RWPE2 (cell line): ENCODE results near the gene PPEF1.

Experiments
- ATAC-seq: fragments of 200-7000 bp; cut with Tn5 transposase; 3 replicates; pipeline ENCODE4 v1.9.1; 2021; ENCODE audit warnings: low read depth
- DNase-seq: peaks from one replicate; pipeline ENCODE4 v3.0.0-alpha.2; 2020; ENCODE audit warnings: low spot score
- H3K27ac ChIP-seq: fragments of 450-650 bp; 2 replicates; pipeline ENCODE4 v1.5.1; 2017; ENCODE audit warnings: mild to moderate bottlenecking; ENCODE audit not compliant: poor library complexity, severe bottlenecking
- H3K27me3 ChIP-seq: fragments of 250-450 bp; sonication (Bioruptor Pico); 2 replicates; pipeline ENCODE4 v1.5.1; 2021; ENCODE audit warnings: mild to moderate bottlenecking, moderate library complexity; ENCODE audit not compliant: insufficient read depth, poor library complexity, severe bottlenecking
- H3K36me3 ChIP-seq: fragments of 250-450 bp; sonication (Bioruptor Pico); 2 replicates; pipeline ENCODE4 v1.5.1; 2020; ENCODE audit warnings: low read depth, mild to moderate bottlenecking, moderate library complexity
- H3K4me1 ChIP-seq: fragments of 250-450 bp; sonication (Bioruptor Pico); 2 replicates; pipeline ENCODE4 v1.5.1; 2021; ENCODE audit warnings: mild to moderate bottlenecking, moderate library complexity; ENCODE audit not compliant: insufficient read depth, poor library complexity, severe bottlenecking
- H3K4me3 ChIP-seq: fragments of 250-450 bp; sonication (Bioruptor Pico); 2 replicates; pipeline ENCODE4 v1.5.1; 2021; ENCODE audit warnings: mild to moderate bottlenecking, moderate library complexity; ENCODE audit not compliant: severe bottlenecking
- H3K9me3 ChIP-seq: fragments of 250-450 bp; sonication (Bioruptor Pico); 2 replicates; pipeline ENCODE4 v1.5.1; 2021; ENCODE audit warnings: mild to moderate bottlenecking, moderate library complexity; ENCODE audit not compliant: severe bottlenecking
- TF ChIP-seq, protein P1 (sequence below): fragments of 450-650 bp; IDR thresholded peaks from one replicate; pipeline ENCODE4 v1.5.1; 2017; ENCODE audit warnings: mild to moderate bottlenecking, moderate library complexity; ENCODE audit not compliant: poor library complexity, severe bottlenecking

PPEF1 gene

DNA sequence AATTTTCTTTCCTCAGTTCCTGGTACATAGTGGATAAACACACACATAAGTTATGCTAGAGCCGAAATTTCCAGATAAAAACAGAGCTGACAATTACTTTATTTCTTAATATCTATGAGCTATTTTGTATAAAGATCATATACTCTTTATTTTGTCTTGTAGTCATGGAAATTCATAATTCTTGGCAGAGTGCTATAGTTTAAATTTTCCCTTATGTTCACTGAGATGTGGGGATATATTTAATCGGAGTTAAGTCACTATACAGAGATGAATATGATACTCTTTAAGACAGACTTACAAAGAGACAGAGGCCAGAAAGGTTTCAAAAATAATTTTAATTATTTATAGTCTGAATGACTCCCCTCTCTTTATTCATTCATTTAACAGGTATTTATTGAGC lies 89.7 kb downstream of the PPEF1 start:
- peaks cover 5% of the 10 kb centered on the region for H3K4me1 ChIP-seq
- no peak overlapping the region for H3K4me3 ChIP-seq
- TF ChIP-seq, protein P1, sequence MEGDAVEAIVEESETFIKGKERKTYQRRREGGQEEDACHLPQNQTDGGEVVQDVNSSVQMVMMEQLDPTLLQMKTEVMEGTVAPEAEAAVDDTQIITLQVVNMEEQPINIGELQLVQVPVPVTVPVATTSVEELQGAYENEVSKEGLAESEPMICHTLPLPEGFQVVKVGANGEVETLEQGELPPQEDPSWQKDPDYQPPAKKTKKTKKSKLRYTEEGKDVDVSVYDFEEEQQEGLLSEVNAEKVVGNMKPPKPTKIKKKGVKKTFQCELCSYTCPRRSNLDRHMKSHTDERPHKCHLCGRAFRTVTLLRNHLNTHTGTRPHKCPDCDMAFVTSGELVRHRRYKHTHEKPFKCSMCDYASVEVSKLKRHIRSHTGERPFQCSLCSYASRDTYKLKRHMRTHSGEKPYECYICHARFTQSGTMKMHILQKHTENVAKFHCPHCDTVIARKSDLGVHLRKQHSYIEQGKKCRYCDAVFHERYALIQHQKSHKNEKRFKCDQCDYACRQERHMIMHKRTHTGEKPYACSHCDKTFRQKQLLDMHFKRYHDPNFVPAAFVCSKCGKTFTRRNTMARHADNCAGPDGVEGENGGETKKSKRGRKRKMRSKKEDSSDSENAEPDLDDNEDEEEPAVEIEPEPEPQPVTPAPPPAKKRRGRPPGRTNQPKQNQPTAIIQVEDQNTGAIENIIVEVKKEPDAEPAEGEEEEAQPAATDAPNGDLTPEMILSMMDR, result no peak
- no peak overlapping the region for H3K27ac ChIP-seq
- no peak for DNase-seq
- H3K9me3 ChIP-seq, result no peaks in the 10 kb centered on the region
- H3K27me3 ChIP-seq, result no peaks in the 10 kb centered on the region
- ATAC-seq, result no peak
- no peaks in the 10 kb centered on the region for H3K36me3 ChIP-seq

DNA sequence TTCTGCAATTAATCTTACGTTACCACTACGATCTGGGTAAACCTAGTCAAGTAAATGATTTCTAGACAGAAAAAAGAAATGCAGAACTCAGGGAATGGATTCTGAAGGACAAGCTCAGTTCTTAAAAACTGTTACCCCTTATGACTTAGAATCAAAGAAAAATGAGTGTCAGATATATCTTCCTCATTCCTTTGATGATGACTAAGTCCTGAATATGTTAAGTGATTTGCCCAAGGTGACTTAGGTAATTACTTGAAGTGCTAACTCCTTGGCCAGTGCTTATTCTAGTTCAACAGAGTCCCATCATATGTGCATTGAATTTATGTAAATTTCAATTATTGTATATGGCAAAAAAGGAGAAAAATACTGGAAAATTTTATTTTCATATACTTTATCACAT lies 92.5 kb downstream of the PPEF1 start:
- Histone ChIP-seq H3K4me3 (no peak overlapping the region), H3K27ac (no peak overlapping the region), H3K4me1 (no peaks in the 10 kb centered on the region), H3K27me3 (no peaks in the 10 kb centered on the region), H3K9me3 (no peaks in the 10 kb centered on the region), H3K36me3 (no peaks in the 10 kb centered on the region)
- no peak for ATAC-seq
- no peak for DNase-seq
- TF ChIP-seq, protein P1, result no peak

DNA sequence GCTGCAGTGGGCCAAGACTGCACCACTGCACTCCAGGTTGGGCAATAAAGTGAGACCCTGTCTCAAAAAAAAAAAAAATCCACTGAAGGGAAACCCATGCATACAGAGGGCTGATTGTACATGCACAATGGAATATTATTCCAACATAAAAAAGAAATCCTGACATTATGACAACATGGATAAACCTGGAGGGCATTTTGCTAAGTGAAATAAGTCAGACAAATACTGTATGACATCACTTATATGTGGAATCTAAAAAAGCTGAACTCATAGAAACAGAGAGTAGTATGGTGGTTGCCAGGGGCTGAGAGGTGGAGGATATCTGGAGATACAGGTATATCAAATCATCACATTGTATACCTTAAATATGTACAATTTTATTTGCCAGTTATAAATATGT lies 102.2 kb downstream of the PPEF1 start:
- TF ChIP-seq, protein P1, result no peak
- H3K27me3 ChIP-seq, result no peaks in the 10 kb centered on the region
- no peaks in the 10 kb centered on the region for H3K36me3 ChIP-seq
- DNase-seq, result no peak
- H3K9me3 ChIP-seq, result no peaks in the 10 kb centered on the region
- H3K4me3 ChIP-seq, result no peak overlapping the region
- H3K4me1 ChIP-seq, result no peaks in the 10 kb centered on the region
- no peak overlapping the region for H3K27ac ChIP-seq
- no peak for ATAC-seq

DNA sequence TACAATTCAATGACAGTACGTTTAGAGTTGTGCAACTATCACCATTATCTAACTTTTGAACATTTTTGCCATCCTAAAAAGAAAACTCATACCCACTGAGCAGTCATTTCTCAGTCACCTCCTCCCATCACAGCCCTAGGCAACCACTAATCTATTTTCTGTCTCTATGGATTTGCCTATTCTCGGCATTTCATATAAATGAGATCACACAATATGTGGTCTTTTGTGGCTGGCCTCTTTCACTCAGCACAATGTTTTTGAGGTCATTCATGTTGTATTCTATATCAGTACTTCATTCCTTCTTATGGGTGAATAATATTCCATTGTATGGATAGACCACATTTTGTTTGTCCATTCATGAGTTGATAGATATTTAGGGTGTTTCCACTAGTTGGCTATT lies 103.0 kb downstream of the PPEF1 start:
- no peak for ATAC-seq
- H3K4me3 ChIP-seq, result no peak overlapping the region
- no peaks in the 10 kb centered on the region for H3K4me1 ChIP-seq
- H3K27ac ChIP-seq, result no peak overlapping the region
- TF ChIP-seq, protein P1, result no peak
- H3K36me3 ChIP-seq, result no peaks in the 10 kb centered on the region
- no peaks in the 10 kb centered on the region for H3K27me3 ChIP-seq
- no peak for DNase-seq
- H3K9me3 ChIP-seq, result no peaks in the 10 kb centered on the region

DNA sequence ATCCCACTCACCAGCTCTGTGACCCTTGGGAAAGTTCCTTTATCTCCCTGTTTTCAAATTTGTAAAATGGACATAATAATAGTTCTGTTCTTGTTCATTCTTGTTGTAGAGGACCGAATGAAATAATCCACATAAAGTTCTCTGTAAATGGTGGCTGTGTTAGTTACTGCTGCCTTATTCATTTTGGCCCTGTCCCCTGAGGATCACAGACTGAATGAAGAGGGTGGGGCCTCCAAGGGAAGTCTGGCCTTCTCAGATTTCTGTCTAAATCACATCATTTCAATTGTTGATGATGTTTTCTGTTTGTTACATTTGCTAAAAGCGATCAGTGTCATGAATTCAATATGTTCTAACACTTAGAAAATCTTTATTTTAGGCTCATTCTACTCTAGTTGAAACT lies 117.9 kb downstream of the PPEF1 start:
- Histone ChIP-seq H3K27ac (no peak overlapping the region), H3K4me1 (no peaks in the 10 kb centered on the region), H3K36me3 (no peaks in the 10 kb centered on the region), H3K4me3 (no peak overlapping the region), H3K9me3 (no peaks in the 10 kb centered on the region), H3K27me3 (no peaks in the 10 kb centered on the region)
- no peak for ATAC-seq
- DNase-seq, result no peak
- TF ChIP-seq, protein P1, result no peak
